Activated B cell treated with CpG ODN at 0.5 μM for 24 hours (primary cell): ENCODE data around the gene LETMD1. TPM values are rescaled to one million over a fixed set of nuclear protein-coding genes. Genes with fewer than 3 reads are reported as not detected.
A peak's percentile ranks its signal among the peaks of the same experiment; 100 is the strongest.

ENCODE experiments used
- ATAC-seq: fragments of 200-7000 bp; cut with Tn5 transposase; one replicate; pipeline ENCODE4 v1.10.0; 2021; ENCODE audit warnings: low read depth, mild to moderate bottlenecking, moderate library complexity
- CTCF ChIA-PET: fragments of 350-600 bp; sonication (Branson Sonifier 250); formaldehyde crosslinking; loops from one replicate; lab custom pipeline; 2021; ENCODE audit warnings: antibody characterized with exemption; lab: Charles Lee
- POLR2A ChIA-PET: fragments of 350-600 bp; sonication (Branson Sonifier 250); formaldehyde crosslinking; loops from one replicate; lab custom pipeline; 2021; ENCODE audit warnings: antibody characterized with exemption; lab: Charles Lee
- DNase-seq: peaks from one replicate; pipeline ENCODE4 v3.0.0; 2022
- H3K27ac Mint-ChIP-seq: one replicate; pipeline ENCODE4 v1.8.0; 2020; ENCODE audit warnings: mixed read lengths
- H3K27me3 Mint-ChIP-seq: one replicate; pipeline ENCODE4 v1.8.0; 2021; ENCODE audit warnings: mixed read lengths
- H3K36me3 Mint-ChIP-seq: one replicate; pipeline ENCODE4 v1.8.0; 2021; ENCODE audit warnings: low read depth, mixed read lengths
- H3K4me1 Mint-ChIP-seq: one replicate; pipeline ENCODE4 v1.8.0; 2021; ENCODE audit warnings: mixed read lengths
- H3K4me3 Mint-ChIP-seq: one replicate; pipeline ENCODE4 v1.8.0; 2020; ENCODE audit warnings: mild to moderate bottlenecking, mixed read lengths
- H3K9me3 Mint-ChIP-seq: one replicate; pipeline ENCODE4 v1.8.0; 2020; ENCODE audit warnings: mixed read lengths
- intact Hi-C: fragments of 100-400 bp; cut with micrococcal nuclease; formaldehyde crosslinking; loops from one replicate; pipeline ENCODE4 v1.15.1; 2024
- total RNA-seq: library from RNA; stranded (reverse); gene quantifications from 2 replicates; pipeline ENCODE4 v1.2.3, GENCODE V29; 2022
- TF ChIP-seq, protein P1 (sequence below): fragments of 200-600 bp; IDR thresholded peaks from one replicate; pipeline ENCODE4 v1.8.0; 2022; ENCODE audit warnings: antibody characterized with exemption, mild to moderate bottlenecking

Gene LETMD1
- 82.8 and 92.0 TPM in 2 replicates for total RNA-seq

- peaks cover 30% of the 10 kb centered on the region for H3K4me1 Mint-ChIP-seq
- CTCF ChIA-PET: interaction anchor here (0.9 to 2.6 kb wide), 5 partner anchors 13 to 302 kb away, joined by 3 to 11 read pairs (median 3); partner anchors contain the start of gene SLC11A2
- H3K36me3 Mint-ChIP-seq: peaks cover 22% of the 10 kb centered on the region
- intact Hi-C loops: loop anchor here (1.0 to 5.0 kb wide), 11 partner anchors 22 to 936 kb away; partner anchors contain the start of genes ATF1, COX14, CSRNP2 and DAZAP2
- TF ChIP-seq, protein P1, sequence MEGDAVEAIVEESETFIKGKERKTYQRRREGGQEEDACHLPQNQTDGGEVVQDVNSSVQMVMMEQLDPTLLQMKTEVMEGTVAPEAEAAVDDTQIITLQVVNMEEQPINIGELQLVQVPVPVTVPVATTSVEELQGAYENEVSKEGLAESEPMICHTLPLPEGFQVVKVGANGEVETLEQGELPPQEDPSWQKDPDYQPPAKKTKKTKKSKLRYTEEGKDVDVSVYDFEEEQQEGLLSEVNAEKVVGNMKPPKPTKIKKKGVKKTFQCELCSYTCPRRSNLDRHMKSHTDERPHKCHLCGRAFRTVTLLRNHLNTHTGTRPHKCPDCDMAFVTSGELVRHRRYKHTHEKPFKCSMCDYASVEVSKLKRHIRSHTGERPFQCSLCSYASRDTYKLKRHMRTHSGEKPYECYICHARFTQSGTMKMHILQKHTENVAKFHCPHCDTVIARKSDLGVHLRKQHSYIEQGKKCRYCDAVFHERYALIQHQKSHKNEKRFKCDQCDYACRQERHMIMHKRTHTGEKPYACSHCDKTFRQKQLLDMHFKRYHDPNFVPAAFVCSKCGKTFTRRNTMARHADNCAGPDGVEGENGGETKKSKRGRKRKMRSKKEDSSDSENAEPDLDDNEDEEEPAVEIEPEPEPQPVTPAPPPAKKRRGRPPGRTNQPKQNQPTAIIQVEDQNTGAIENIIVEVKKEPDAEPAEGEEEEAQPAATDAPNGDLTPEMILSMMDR: peak; percentile 64
- DNase-seq (peak; percentile 81), ATAC-seq (peak; percentile 96)
- H3K4me3 Mint-ChIP-seq: peak within 1 kb of the TSS; percentile 92
- POLR2A ChIA-PET: interaction anchor here (0.6 to 1.6 kb wide), 6 partner anchors 21 to 170 kb away, joined by 3 to 11 read pairs (median 4); partner anchors contain the start of genes CSRNP2, POU6F1 and SLC11A2
- H3K27ac Mint-ChIP-seq: peak within 1 kb of the TSS; percentile 87
- H3K27me3 Mint-ChIP-seq: no peaks in the 10 kb centered on the region
- H3K9me3 Mint-ChIP-seq: no peaks in the 10 kb centered on the region
These were observed at the start of gene LETMD1 for GRCh38 chr12:51047655-51048540. LETMD1 (plus strand) TSS chr12:51048327; CDS start chr12:51048357, 30 bp downstream.

DNA sequence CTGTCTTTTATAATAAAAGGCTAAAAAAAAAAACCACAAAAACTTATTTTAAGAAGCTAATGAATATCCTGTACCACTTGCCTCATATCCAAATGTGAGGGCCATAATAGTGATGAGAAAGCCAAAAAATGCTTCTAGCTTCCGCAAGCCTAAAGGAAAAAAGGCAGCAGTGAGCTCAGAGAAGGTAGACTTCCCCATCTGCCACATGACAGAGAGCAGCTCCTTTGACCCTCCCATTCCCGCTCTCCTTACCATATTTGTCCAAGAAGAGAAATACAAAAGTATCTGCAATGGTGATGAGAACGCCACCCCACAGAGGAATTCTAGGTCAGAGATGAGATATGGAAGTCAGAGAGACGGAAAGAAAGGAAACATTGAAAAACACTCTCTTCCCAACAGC, 49.0 kb upstream of the LETMD1 start:
- peaks cover 57% of the 10 kb centered on the region for H3K36me3 Mint-ChIP-seq
- TF ChIP-seq, protein P1: no peak
- ATAC-seq: no peak
- H3K9me3 Mint-ChIP-seq: no peaks in the 10 kb centered on the region
- DNase-seq: no peak
- H3K27ac Mint-ChIP-seq: no peak overlapping the region
- CTCF ChIA-PET: interaction anchor here (1.1 kb wide), 1 partner anchor 12 kb away, joined by 3 read pairs; no protein-coding TSS in a partner anchor
- H3K27me3 Mint-ChIP-seq: no peaks in the 10 kb centered on the region
- H3K4me3 Mint-ChIP-seq: no peak overlapping the region
- H3K4me1 Mint-ChIP-seq: no peaks in the 10 kb centered on the region
- POLR2A ChIA-PET: no interaction called here
- intact Hi-C loops: no loop called here

GRCh38 chr12:51000245-51000644, 47.9 kb upstream of the LETMD1 start:
- H3K27me3 Mint-ChIP-seq: no peaks in the 10 kb centered on the region
- intact Hi-C loops: no loop called here
- no peak for ATAC-seq
- H3K4me3 Mint-ChIP-seq: no peak overlapping the region
- CTCF ChIA-PET: no interaction called here
- no peaks in the 10 kb centered on the region for H3K4me1 Mint-ChIP-seq
- no peaks in the 10 kb centered on the region for H3K9me3 Mint-ChIP-seq
- TF ChIP-seq, protein P1: no peak
- DNase-seq: no peak
- peaks cover 56% of the 10 kb centered on the region for H3K36me3 Mint-ChIP-seq
- H3K27ac Mint-ChIP-seq: no peak overlapping the region
- POLR2A ChIA-PET: interaction anchor here (0.6 kb wide), 1 partner anchor 87 kb away, joined by 4 read pairs; no protein-coding TSS in a partner anchor

GRCh38 chr12:51001799-51002198, 46.3 kb upstream of the LETMD1 start:
- TF ChIP-seq, protein P1: no peak
- Mint-ChIP-seq H3K9me3 (no peaks in the 10 kb centered on the region), H3K27me3 (no peaks in the 10 kb centered on the region), H3K27ac (no peak overlapping the region), H3K4me3 (no peak overlapping the region), H3K4me1 (no peaks in the 10 kb centered on the region), H3K36me3 (peaks cover 52% of the 10 kb centered on the region)
- ATAC-seq: no peak
- DNase-seq: no peak
- intact Hi-C loops: no loop called here
- POLR2A ChIA-PET: interaction anchor here (0.7 kb wide), 1 partner anchor 82 kb away, joined by 6 read pairs; no protein-coding TSS in a partner anchor
- CTCF ChIA-PET: no interaction called here

GRCh38 chr12:51004504-51004903, 43.6 kb upstream of the LETMD1 start:
- CTCF ChIA-PET: no interaction called here
- Mint-ChIP-seq H3K36me3 (peaks cover 55% of the 10 kb centered on the region), H3K9me3 (no peaks in the 10 kb centered on the region), H3K27me3 (no peaks in the 10 kb centered on the region), H3K27ac (no peak overlapping the region), H3K4me3 (no peak overlapping the region), H3K4me1 (peaks cover 11% of the 10 kb centered on the region)
- no peak for ATAC-seq
- TF ChIP-seq, protein P1: no peak
- intact Hi-C loops: no loop called here
- POLR2A ChIA-PET: no interaction called here
- DNase-seq: no peak
